Measurements from ENCODE around the gene DRC1.
A peak's percentile ranks its signal among the peaks of the same experiment; 100 is the strongest.

DNA sequence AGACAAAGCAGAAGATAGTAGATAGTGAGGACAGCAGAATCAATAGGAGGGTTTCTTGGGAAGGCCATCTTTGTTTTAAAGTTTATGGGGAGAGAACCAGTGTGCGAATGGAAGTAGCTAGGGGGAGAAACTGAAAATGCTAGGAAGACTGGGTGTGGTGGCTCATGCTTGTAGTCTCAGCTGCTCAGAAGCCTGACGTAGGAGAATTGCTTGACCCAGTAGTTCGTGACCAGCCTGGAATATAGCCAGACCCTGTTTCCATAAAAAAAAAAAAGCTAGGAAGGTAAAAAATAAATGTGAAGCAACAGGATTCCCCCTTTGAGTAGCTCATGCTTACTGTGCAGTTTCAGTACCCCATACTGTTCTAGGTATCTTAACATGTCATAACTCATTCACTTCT is 19.2 kb upstream of the DRC1 start:
- TF ChIP-seq POLR2AphosphoS5 (IDR thresholded peaks at IDR 0.05; ENCODE audit: low read depth, low read length) (no peak), POLR2A (IDR thresholded peaks at IDR 0.05; ENCODE audit: low read depth, low read length) (no peak), PAX5 (IDR thresholded peaks at IDR 0.05; ENCODE audit: insufficient read depth, low read length, severe bottlenecking) (no peak), TAF1 (IDR thresholded peaks at IDR 0.05; ENCODE audit: low read depth, low read length) (no peak), SPI1 (IDR thresholded peaks at IDR 0.05; ENCODE audit: low read depth, low read length) (peak; percentile 66), POU2F2 (IDR thresholded peaks at IDR 0.05; ENCODE audit: low read depth, low read length) (no peak)
